ENCODE data around the gene SLC6A11.

DNA sequence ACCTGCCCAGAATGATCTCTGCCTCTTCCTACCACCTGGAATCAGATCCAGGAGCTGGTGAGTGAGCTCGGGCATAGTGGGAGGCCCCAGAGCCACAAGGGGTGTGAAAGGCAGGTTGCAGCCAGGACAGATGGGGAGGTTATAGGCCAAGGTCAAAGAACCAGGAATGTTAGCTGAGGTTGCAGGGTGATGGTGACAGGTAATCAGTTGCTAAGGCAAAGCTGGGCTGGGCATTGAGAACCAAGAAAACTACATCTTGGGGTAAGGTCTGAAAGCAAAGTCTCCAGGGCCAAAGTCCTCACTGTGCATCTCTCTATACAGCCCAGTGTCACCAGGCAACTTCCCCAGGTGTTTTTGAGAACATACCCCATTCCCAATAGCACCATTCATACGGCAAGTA lies 38.4 kb upstream of the SLC6A11 start:
- no peak for TF ChIP-seq POLR2A (IDR thresholded peaks at IDR 0.05)
- TF ChIP-seq, protein P1, sequence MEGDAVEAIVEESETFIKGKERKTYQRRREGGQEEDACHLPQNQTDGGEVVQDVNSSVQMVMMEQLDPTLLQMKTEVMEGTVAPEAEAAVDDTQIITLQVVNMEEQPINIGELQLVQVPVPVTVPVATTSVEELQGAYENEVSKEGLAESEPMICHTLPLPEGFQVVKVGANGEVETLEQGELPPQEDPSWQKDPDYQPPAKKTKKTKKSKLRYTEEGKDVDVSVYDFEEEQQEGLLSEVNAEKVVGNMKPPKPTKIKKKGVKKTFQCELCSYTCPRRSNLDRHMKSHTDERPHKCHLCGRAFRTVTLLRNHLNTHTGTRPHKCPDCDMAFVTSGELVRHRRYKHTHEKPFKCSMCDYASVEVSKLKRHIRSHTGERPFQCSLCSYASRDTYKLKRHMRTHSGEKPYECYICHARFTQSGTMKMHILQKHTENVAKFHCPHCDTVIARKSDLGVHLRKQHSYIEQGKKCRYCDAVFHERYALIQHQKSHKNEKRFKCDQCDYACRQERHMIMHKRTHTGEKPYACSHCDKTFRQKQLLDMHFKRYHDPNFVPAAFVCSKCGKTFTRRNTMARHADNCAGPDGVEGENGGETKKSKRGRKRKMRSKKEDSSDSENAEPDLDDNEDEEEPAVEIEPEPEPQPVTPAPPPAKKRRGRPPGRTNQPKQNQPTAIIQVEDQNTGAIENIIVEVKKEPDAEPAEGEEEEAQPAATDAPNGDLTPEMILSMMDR (IDR thresholded peaks at IDR 0.05): no peak
